BLaER1 treated with 17β-estradiol and CSF1 and Interleukin-3, amounts not matched to agents 10 nM and 100 nM (cell line): ENCODE results near the gene TANC1.

Source experiments
- H3K27ac ChIP-seq, 11 experiments: shearing (Covaris generic); formaldehyde crosslinking; 2 replicates each; pipeline ENCODE4 v1.8.1; 2022
- H3K27me3 ChIP-seq, 11 experiments: shearing (Covaris generic); formaldehyde crosslinking; 2 replicates each; pipeline ENCODE4 v1.8.1; 2022
- H3K36me3 ChIP-seq, 11 experiments: shearing (Covaris generic); formaldehyde crosslinking; 2 replicates each; pipeline ENCODE4 v1.8.1; 2022
- H3K4me1 ChIP-seq, 10 experiments: shearing (Covaris generic); formaldehyde crosslinking; 2 replicates each; pipeline ENCODE4 v1.8.1; 2022
- H3K4me2 ChIP-seq, 11 experiments: shearing (Covaris generic); formaldehyde crosslinking; 2 replicates each; pipeline ENCODE4 v1.8.1; 2022
- H3K4me3 ChIP-seq, 10 experiments: shearing (Covaris generic); formaldehyde crosslinking; 2 replicates each; pipeline ENCODE4 v1.8.1; 2022
- H3K9ac ChIP-seq, 11 experiments: shearing (Covaris generic); formaldehyde crosslinking; 2 replicates each; pipeline ENCODE4 v1.8.1; 2022
- H3K9me3 ChIP-seq, 11 experiments: shearing (Covaris generic); formaldehyde crosslinking; replicated peaks in 1 of 11; 2 replicates each; pipeline ENCODE4 v1.8.1; 2022
- H4K20me1 ChIP-seq, 11 experiments: shearing (Covaris generic); formaldehyde crosslinking; 2 replicates each; pipeline ENCODE4 v1.8.1; 2022
- Cebpa-rat ChIP-seq, 11 experiments: shearing (Covaris generic); IDR thresholded peaks; 2 replicates each; pipeline ENCODE4 v1.8.1; 2022

TANC1 gene

GRCh38 chr2:158931572-158931971 is 36.9 kb upstream of the TANC1 start:
- TF ChIP-seq Cebpa-rat (IDR thresholded peaks at IDR 0.05) = no peak
- H3K4me3 ChIP-seq = no peak overlapping the region
- H4K20me1 ChIP-seq = no peaks in the 10 kb centered on the region
- H3K9me3 ChIP-seq = peaks cover 20 to 29% (median 24%) of the 10 kb centered on the region in 11 experiments; a peak in 21 of 22 replicates
- peak overlapping the region; percentile 26 to 82 (median 59); a peak in 20 of 22 replicates for H3K4me2 ChIP-seq
- no peak overlapping the region for H3K9ac ChIP-seq
- H3K27me3 ChIP-seq = no peaks in the 10 kb centered on the region
- H3K36me3 ChIP-seq = no peaks in the 10 kb centered on the region
- peaks cover 13 to 65% (median 42%) of the 10 kb centered on the region in 10 experiments for H3K4me1 ChIP-seq
- 0 out of 22 replicates have a peak overlapping the region, but pooled peaks of 1 of the 11 experiments have one; percentile 12 for H3K27ac ChIP-seq

GRCh38 chr2:158932131-158932645 is 36.3 kb upstream of the TANC1 start:
- Histone ChIP-seq H3K9ac (no peak overlapping the region; a peak in 1 of 22 replicates), H3K4me1 (peaks cover 17 to 65% (median 45%) of the 10 kb centered on the region in 10 experiments)

GRCh38 chr2:158934170-158934569 is 34.3 kb upstream of the TANC1 start:
- Histone ChIP-seq H3K4me3 (no peak overlapping the region), H3K9me3 (peaks cover 18 to 25% (median 22%) of the 10 kb centered on the region in 11 experiments), H3K4me1 (peaks cover 18 to 63% (median 47%) of the 10 kb centered on the region in 10 experiments), H3K27ac (no peak overlapping the region), H3K4me2 (peak overlapping the region in 8 of 11 experiments; percentile 8 to 82 (median 33); a peak in 9 of 22 replicates), H3K27me3 (no peaks in the 10 kb centered on the region), H4K20me1 (no peaks in the 10 kb centered on the region), H3K9ac (no peak overlapping the region), H3K36me3 (no peaks in the 10 kb centered on the region)
- TF ChIP-seq Cebpa-rat (IDR thresholded peaks at IDR 0.05) = no peak

More at GRCh38 chr2:158932131-158932645, 36.3 kb upstream of the TANC1 start:
- Histone ChIP-seq H4K20me1 (no peaks in the 10 kb centered on the region), H3K4me3 (no peak overlapping the region; a peak in 2 of 20 replicates), H3K36me3 (no peaks in the 10 kb centered on the region), H3K27me3 (no peaks in the 10 kb centered on the region), H3K27ac (0 out of 22 replicates have a peak overlapping the region, but pooled peaks of 1 of the 11 experiments have one; percentile 12), H3K9me3 (peaks cover 20 to 29% (median 24%) of the 10 kb centered on the region in 11 experiments; a peak in 21 of 22 replicates), H3K4me2 (peak overlapping the region; percentile 26 to 82 (median 59); a peak in 21 of 22 replicates)
- no peak for TF ChIP-seq Cebpa-rat (IDR thresholded peaks at IDR 0.05)

GRCh38 chr2:158935617-158936016 is 32.8 kb upstream of the TANC1 start:
- peaks cover 3 to 10% (median 8%) of the 10 kb centered on the region in 11 experiments; a peak in 16 of 22 replicates for H3K9me3 ChIP-seq
- no peaks in the 10 kb centered on the region for H4K20me1 ChIP-seq
- H3K27me3 ChIP-seq = no peaks in the 10 kb centered on the region
- no peaks in the 10 kb centered on the region for H3K36me3 ChIP-seq
- no peak for TF ChIP-seq Cebpa-rat (IDR thresholded peaks at IDR 0.05)
- H3K27ac ChIP-seq = no peak overlapping the region
- peak overlapping the region in 5 of 11 experiments; percentile 11 to 82 (median 41); a peak in 6 of 22 replicates for H3K4me2 ChIP-seq
- H3K4me3 ChIP-seq = no peak overlapping the region
- no peak overlapping the region for H3K9ac ChIP-seq
- H3K4me1 ChIP-seq = peaks cover 18 to 69% (median 48%) of the 10 kb centered on the region in 10 experiments

GRCh38 chr2:158936978-158937377 is 31.5 kb upstream of the TANC1 start:
- Histone ChIP-seq H3K4me3 (no peak overlapping the region), H3K27me3 (no peaks in the 10 kb centered on the region), H4K20me1 (no peaks in the 10 kb centered on the region), H3K36me3 (no peaks in the 10 kb centered on the region), H3K4me1 (peaks cover 14 to 61% (median 40%) of the 10 kb centered on the region in 10 experiments), H3K27ac (no peak overlapping the region; a peak in 1 of 22 replicates), H3K9me3 (peaks cover 0 to 16% (median 8%) of the 10 kb centered on the region in 11 experiments; a peak in 15 of 22 replicates), H3K4me2 (peak overlapping the region in 10 of 11 experiments; percentile 11 to 53 (median 30); a peak in 15 of 22 replicates), H3K9ac (no peak overlapping the region)
- no peak for TF ChIP-seq Cebpa-rat (IDR thresholded peaks at IDR 0.05)

GRCh38 chr2:158940356-158940755 is 28.1 kb upstream of the TANC1 start:
- Histone ChIP-seq H4K20me1 (no peaks in the 10 kb centered on the region), H3K4me1 (peaks cover 9 to 41% (median 28%) of the 10 kb centered on the region in 10 experiments)
- no peak for TF ChIP-seq Cebpa-rat (IDR thresholded peaks at IDR 0.05)

GRCh38 chr2:158943973-158944372 is 24.5 kb upstream of the TANC1 start:
- H3K27ac ChIP-seq = peak overlapping the region in 2 of 11 experiments; percentile 2 to 41; a peak in 2 of 22 replicates
- H3K9ac ChIP-seq = no peak overlapping the region
- H3K4me1 ChIP-seq = peaks cover 0 to 28% (median 20%) of the 10 kb centered on the region in 10 experiments; a peak in 14 of 20 replicates
- H3K36me3 ChIP-seq = no peaks in the 10 kb centered on the region
- no peak for TF ChIP-seq Cebpa-rat (IDR thresholded peaks at IDR 0.05)
- H3K9me3 ChIP-seq = peaks cover 0 to 17% (median 3%) of the 10 kb centered on the region in 11 experiments; a peak in 7 of 22 replicates
- H3K4me2 ChIP-seq = peak overlapping the region in 7 of 11 experiments; percentile 24 to 63 (median 46); a peak in 10 of 22 replicates
- no peaks in the 10 kb centered on the region for H3K27me3 ChIP-seq
- no peaks in the 10 kb centered on the region for H4K20me1 ChIP-seq
- no peak overlapping the region for H3K4me3 ChIP-seq

More at GRCh38 chr2:158940356-158940755, 28.1 kb upstream of the TANC1 start:
- Histone ChIP-seq H3K27me3 (no peaks in the 10 kb centered on the region), H3K4me2 (peak overlapping the region in 7 of 11 experiments; percentile 11 to 55 (median 37); a peak in 13 of 22 replicates), H3K9ac (no peak overlapping the region), H3K9me3 (peaks cover 0 to 25% (median 10%) of the 10 kb centered on the region in 11 experiments; a peak in 15 of 22 replicates), H3K36me3 (no peaks in the 10 kb centered on the region), H3K4me3 (no peak overlapping the region), H3K27ac (no peak overlapping the region)

- H3K27ac ChIP-seq = no peak overlapping the region
- no peak overlapping the region for H3K9ac ChIP-seq
- H3K27me3 ChIP-seq = peaks cover 0 to 11% (median 0%) of the 10 kb centered on the region in 11 experiments; a peak in 3 of 22 replicates
- no peaks in the 10 kb centered on the region for H3K36me3 ChIP-seq
- peaks cover 7 to 25% (median 22%) of the 10 kb centered on the region in 10 experiments for H3K4me1 ChIP-seq
- TF ChIP-seq Cebpa-rat (IDR thresholded peaks at IDR 0.05) = no peak
- H3K4me2 ChIP-seq = no peak overlapping the region
- H4K20me1 ChIP-seq = peaks cover 0 to 8% (median 0%) of the 10 kb centered on the region in 11 experiments; a peak in 3 of 22 replicates
- H3K9me3 ChIP-seq = peaks cover 0 to 14% (median 0%) of the 10 kb centered on the region in 11 experiments; a peak in 2 of 22 replicates
- no peak overlapping the region for H3K4me3 ChIP-seq
These were observed 19.3 kb upstream of the TANC1 start for GRCh38 chr2:158948964-158949699.
